Upper lobe of left lung (tissue), 4 donors: ENCODE measurements around the gene CYTIP.

Experiments used
- CTCF ChIP-seq, 6 experiments: fragments of 450-650 bp in 4 of 6; fragments of 200-600 bp in 2 of 6; sonication (generic) in 2 of 6; IDR thresholded peaks; one replicate each; pipeline ENCODE4 v1.5.1; 2016 to 2019; ENCODE audit warnings: antibody characterized with exemption in 6 of 6
- EP300 ChIP-seq, 4 donors: sonication (generic); formaldehyde crosslinking; IDR thresholded peaks; one replicate each; pipeline ENCODE4 v1.5.1; 2017; ENCODE audit warnings: antibody characterized with exemption in 4 of 4, control low read depth in 2 of 4
- POLR2A ChIP-seq, 4 donors: fragments of 450-650 bp; IDR thresholded peaks; one replicate each; pipeline ENCODE4 v1.5.1; 2016 to 2017; ENCODE audit warnings: antibody characterized with exemption in 4 of 4, mild to moderate bottlenecking in 2 of 4
- POLR2AphosphoS5 ChIP-seq, 2 donors: sonication (generic); formaldehyde crosslinking; IDR thresholded peaks; one replicate each; pipeline ENCODE4 v1.5.1; 2017; ENCODE audit warnings: antibody characterized with exemption in 2 of 2

- no peak for TF ChIP-seq CTCF (IDR thresholded peaks at IDR 0.05)
- TF ChIP-seq POLR2AphosphoS5 (IDR thresholded peaks at IDR 0.05): no peak
- TF ChIP-seq POLR2A (IDR thresholded peaks at IDR 0.05): no peak
- no peak for TF ChIP-seq EP300 (IDR thresholded peaks at IDR 0.05)
Observed at GRCh38 chr2:157470321-157470720, 26.4 kb upstream of the CYTIP start.
